T-helper 2 cell (primary cell): ENCODE measurements around the gene HPN.
"Not testable (repeated sequence)": the region's sequence is repeated elsewhere in the genome, so short reads cannot be mapped to it uniquely, and the experiment has no call there.

Source experiments
- DNase-seq, 5 experiments: peaks; one replicate each; pipeline versions ENCODE4 v3.0.0 to v3.0.0-alpha.2; 2012 to 2022

The HPN gene

GRCh38 chr19:35028600-35028885, 13.0 kb upstream of the HPN start:
- DNase-seq, result not testable (repeated sequence)

GRCh38 chr19:35029275-35029736, 12.2 kb upstream of the HPN start:
- not testable (repeated sequence) for DNase-seq

GRCh38 chr19:35029737-35030256, 11.7 kb upstream of the HPN start:
- DNase-seq, result no peak

GRCh38 chr19:35030257-35031071, 11.1 kb upstream of the HPN start, which contains the start of gene SCN1B:
SCN1B (plus strand) TSS chr19:35030470; CDS start chr19:35030821, 351 bp downstream.
- peak in 4 of 5 experiments; percentile 33 to 67 (median 42) for DNase-seq

DNA sequence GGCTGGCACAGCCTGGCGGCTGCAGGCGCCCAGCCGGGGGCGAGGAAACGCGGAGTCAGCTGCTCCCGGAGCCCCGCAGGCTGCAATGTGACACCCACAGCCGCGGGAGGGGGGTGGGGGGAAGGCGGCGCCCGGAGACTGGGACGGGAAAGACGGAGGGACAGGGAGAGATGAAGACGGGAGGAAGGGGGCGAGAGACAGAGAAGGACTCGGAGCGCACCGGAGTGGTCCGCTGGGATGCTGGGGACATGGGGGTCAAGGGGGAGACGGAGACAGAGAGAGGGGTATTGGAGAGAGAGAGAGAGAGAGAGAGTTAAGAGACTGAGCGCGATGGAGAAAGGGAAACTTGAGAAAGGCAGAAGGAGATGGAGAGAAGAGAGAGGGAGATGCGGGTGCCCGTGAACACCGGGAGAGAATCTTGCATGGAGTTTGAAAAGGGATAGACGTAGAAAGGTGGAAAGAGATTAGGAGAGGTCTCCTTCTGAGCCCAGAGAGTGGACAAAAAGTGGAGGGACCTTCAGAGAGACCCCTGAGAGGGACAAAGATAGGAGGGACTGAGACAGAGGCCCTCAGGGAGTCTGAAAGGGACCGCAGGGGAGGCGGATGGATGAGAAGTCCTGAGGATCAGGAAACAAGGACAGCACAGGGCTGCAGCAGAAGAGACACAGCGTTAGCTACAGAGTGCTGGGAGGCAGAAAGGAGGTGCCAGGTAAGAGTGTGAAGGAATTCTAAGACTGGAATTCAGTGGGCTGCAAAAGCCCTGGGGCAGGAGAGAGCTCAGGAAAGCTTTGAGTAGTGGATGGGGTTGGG, 10.2 kb upstream of the HPN start:
- no peak for DNase-seq

- no peak for DNase-seq
These were observed 9.1 kb upstream of the HPN start for GRCh38 chr19:35032356-35032865.

GRCh38 chr19:35033067-35034004, 8.2 kb upstream of the HPN start:
- DNase-seq, result no peak

GRCh38 chr19:35034005-35034502, 7.5 kb upstream of the HPN start:
- no peak for DNase-seq

GRCh38 chr19:35034588-35035382, 6.7 kb upstream of the HPN start:
- no peak for DNase-seq

- no peak for DNase-seq
These were observed 3.6 kb upstream of the HPN start for GRCh38 chr19:35037716-35038622.

DNA sequence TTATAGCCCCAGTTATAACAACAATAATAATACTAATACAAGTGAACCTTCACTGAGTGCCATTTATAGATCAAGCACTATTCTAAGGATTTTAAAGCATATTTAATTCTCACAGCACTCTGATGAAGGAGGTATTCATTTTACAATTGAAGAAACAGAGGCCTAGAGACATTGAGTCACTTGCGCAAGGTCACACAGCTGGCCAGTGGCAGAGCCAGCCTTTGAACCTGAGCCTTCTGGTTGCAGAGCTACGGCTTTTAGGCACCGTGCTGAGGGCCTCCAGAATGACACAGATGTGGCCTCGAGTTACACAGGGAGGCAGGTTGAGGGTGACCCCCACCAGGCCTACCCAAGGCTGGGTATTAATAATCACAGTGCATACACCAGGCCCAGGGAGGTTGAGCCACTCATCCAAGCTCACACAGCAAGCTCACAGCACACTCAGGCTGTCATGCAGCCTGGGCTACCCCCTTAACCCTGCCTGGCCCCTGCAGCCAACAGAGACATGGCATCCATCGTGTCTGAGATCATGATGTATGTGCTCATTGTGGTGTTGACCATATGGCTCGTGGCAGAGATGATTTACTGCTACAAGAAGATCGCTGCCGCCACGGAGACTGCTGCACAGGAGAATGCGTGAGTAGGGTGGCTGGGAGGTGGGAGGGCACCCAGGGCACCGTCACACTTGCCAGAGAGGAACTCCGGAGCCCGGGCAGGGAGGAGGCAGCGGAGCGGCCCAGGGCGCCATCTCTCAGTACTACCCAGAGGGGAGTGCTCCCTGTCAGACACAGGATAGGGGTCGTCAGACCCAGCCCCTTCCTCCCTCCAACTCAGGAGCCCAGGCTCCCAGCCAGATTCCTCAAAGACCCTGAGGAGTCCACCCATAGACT, 2.7 kb upstream of the HPN start:
- no peak for DNase-seq

GRCh38 chr19:35039881-35040825, 1.4 kb upstream of the HPN start:
- no peak for DNase-seq

- DNase-seq, result peak in 1 of 5 experiments; percentile 17
These were observed 534 bp upstream of the HPN start for GRCh38 chr19:35040826-35041547.

DNA sequence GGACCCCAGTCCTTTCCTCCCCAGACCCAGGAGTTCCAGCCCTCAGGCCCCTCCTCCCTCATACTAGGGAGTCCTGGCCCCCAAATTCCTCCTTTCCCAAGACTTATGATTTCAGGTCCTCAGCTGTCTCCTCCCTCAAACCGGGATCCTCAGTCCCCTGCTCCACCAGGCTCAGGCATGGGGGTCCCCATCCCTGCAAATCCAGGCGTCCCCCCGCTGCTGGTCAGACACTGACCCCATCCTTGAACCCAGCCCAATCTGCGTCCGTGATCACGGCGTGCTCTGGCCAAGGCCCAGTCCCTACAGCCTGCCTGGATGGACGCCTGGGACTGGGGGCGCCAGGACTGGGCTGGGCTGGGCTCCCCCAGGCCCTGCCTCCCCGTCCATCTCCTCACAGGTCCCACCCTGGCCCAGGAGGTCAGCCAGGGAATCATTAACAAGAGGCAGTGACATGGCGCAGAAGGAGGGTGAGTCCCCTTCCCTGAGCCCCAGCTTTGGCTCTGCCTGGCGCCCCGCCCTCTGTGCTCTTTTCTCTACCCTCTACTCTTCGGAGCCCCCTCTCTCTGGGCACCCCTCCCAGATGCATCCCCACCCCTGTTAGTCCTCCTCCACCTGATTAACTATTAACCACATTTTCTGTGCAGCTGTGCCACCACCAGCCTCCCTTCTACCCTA, 672 bp downstream of the HPN start:
- DNase-seq, result no peak

DNA sequence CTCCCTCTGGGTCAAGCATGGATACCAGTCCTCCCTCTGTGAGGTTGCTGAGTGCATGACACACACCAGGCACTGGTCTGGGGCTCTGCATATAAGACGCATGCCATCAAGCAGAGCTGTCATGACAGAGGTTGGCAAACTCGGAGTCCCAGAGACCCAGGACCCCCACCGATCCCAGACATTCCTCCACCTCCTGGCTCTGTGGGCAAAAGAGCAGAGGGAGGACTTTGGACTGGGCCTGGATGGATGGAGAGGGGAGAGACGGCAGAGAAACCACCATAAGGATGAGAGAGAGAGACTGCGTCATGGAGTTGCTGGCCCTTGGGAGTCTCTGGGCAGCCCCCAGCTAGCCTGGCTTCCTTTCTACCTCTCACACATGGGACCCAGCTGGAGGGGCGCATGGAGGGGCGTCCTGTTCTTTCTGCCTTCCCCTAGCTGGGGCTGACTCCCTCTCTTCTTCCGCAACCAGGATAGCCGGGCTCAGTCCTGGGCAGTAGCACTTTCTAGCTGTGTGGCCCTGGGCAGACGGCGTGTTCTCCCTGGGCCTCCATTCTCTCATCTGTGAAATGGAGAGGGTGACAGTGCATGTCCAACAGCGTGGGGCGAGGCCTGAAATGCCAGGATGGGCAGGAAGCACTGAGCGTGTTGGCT, 1.6 kb downstream of the HPN start:
- DNase-seq, result no peak

DNA sequence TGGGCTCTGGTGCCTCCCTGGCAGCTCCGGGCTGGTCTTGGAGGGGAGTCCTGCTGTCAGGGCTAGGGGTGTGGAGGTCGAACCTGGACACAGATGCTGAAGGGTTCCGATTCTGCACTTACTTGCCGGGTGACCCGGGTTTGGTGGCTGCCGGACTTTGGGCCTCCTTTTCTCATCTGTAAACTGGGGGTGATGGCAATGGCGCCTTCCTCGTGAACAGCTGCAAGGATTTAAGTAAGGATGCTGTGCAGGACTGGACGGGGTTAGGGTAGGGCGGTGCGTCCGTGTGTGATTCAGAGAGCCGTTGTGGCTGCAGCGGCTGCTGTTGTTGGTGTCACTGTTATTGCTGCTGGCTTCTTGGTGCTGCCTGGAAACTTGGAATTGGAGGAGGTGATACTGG, 2.4 kb downstream of the HPN start:
- DNase-seq, result no peak
